Body of pancreas (tissue), 4 donors: ENCODE measurements around the gene CAMK1D.
"Not testable (repeated sequence)": the region's sequence is repeated elsewhere in the genome, so short reads cannot be mapped to it uniquely, and the experiment has no call there.

Experiments
- POLR2A ChIP-seq, 3 donors: fragments of 450-650 bp; IDR thresholded peaks; one replicate each; pipeline ENCODE4 v1.6.1; 2016; ENCODE audit warnings: antibody characterized with exemption in 3 of 3, mild to moderate bottlenecking in 2 of 3
- TF ChIP-seq, protein P1 (sequence below), 7 experiments: fragments of 450-650 bp in 4 of 7; fragments of 200-600 bp in 3 of 7; sonication (generic) in 3 of 7; IDR thresholded peaks; one replicate each; pipeline ENCODE4 v1.5.1; 2016 to 2019; ENCODE audit warnings: antibody characterized with exemption in 7 of 7

GRCh38 chr10:12354696-12355095 is 5.3 kb downstream of the CAMK1D start:
- TF ChIP-seq, protein P1, sequence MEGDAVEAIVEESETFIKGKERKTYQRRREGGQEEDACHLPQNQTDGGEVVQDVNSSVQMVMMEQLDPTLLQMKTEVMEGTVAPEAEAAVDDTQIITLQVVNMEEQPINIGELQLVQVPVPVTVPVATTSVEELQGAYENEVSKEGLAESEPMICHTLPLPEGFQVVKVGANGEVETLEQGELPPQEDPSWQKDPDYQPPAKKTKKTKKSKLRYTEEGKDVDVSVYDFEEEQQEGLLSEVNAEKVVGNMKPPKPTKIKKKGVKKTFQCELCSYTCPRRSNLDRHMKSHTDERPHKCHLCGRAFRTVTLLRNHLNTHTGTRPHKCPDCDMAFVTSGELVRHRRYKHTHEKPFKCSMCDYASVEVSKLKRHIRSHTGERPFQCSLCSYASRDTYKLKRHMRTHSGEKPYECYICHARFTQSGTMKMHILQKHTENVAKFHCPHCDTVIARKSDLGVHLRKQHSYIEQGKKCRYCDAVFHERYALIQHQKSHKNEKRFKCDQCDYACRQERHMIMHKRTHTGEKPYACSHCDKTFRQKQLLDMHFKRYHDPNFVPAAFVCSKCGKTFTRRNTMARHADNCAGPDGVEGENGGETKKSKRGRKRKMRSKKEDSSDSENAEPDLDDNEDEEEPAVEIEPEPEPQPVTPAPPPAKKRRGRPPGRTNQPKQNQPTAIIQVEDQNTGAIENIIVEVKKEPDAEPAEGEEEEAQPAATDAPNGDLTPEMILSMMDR (IDR thresholded peaks at IDR 0.05) = not testable (repeated sequence)
- TF ChIP-seq POLR2A (IDR thresholded peaks at IDR 0.05) = not testable (repeated sequence)
